ENCODE results near the gene PTPRJ.
"Not testable (repeated sequence)": the region's sequence is repeated elsewhere in the genome, so short reads cannot be mapped to it uniquely, and the experiment has no call there.

The PTPRJ gene

GRCh38 chr11:48169717-48170116, 189.4 kb downstream of the PTPRJ start:
- DNase-seq, result no peak

- DNase-seq, result no peak
Observed at GRCh38 chr11:48170241-48171233, 190.2 kb downstream of the PTPRJ start.

DNA sequence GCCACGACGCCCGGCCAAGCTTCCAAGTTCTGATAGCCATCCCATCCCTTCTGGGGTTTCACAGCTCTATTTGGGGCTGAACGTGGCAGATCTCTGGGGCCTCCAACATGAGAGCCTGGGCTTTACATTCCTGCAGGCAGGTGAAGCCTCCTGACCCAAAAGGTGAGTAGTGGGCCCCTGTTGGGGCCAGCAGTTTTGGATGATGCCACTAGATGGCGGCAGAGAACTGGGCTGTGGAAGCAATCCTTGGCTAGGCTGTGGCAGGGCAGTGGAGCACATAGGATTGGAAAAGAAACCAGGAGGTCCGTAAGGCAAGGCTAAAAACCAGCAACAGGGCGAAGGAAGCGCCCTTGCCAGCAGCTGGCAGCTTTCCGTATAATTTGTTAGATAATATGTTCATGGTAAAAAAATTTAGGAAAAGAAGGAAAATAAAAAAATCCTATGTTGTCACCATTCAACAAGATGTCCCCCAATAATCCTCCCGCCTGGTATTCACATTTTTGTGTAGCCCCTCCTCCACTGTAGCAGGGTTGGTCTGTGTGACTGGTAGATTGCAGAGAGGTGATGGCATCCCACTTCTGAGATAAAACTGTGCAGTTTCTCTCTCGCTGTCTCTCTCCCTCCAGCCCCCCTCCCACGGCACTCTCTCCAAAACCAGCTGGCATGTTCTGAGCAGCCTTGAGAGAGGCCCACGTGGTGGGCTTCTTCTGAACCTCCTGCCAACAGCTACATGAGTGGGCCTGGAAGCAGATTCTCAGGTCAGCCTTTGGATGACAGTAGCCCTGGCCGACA, 192.7 kb downstream of the PTPRJ start:
- peak; percentile 21 to 46 for DNase-seq

DNA sequence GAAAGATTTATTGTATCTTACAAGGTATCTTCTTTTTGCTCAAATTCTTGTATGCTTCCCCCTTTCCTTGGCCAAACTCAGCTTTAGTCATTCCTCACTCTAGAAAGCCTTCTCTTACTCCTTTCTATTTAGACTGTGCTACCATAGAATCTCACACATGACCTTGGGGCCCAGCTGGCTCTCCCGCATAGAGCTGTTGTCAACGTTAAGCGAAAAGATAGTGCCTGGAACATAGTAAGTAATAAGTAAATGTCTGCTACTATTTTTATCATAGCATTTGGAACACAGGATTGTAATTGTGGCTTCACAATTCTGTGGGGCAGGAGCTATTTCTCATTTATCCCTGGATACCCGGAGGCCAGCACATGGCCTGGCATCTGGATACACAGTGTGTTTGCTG, 197.3 kb downstream of the PTPRJ start:
- no peak for DNase-seq

DNA sequence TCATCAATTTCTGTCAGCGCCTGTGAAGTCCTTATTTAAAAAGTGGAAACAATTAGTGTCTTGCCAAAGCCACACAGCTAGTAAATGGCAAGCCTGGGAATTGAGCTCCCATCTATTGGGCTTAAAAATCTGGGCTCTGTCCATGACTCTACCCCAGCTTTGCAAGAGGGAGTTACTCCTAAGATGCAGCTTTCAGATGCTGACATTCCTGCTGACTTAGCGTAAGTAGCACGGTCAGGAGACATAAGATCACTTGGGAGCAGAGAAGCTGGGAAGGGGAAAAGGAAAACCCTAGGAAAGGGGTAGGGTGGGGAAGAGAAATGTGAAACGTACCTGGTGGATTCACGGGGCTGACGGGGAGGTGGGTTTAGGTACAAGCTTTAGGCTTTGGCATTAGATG, 200.3 kb downstream of the PTPRJ start:
- no peak for DNase-seq

GRCh38 chr11:48182860-48183526, 202.6 kb downstream of the PTPRJ start:
- DNase-seq, result no peak

GRCh38 chr11:48184452-48184851, 204.1 kb downstream of the PTPRJ start:
- DNase-seq, result no peak

- not testable (repeated sequence) for DNase-seq
Observed at GRCh38 chr11:48190906-48191654, 210.7 kb downstream of the PTPRJ start.

- no peak for DNase-seq
Observed at GRCh38 chr11:48193876-48194275, 213.5 kb downstream of the PTPRJ start.

DNA sequence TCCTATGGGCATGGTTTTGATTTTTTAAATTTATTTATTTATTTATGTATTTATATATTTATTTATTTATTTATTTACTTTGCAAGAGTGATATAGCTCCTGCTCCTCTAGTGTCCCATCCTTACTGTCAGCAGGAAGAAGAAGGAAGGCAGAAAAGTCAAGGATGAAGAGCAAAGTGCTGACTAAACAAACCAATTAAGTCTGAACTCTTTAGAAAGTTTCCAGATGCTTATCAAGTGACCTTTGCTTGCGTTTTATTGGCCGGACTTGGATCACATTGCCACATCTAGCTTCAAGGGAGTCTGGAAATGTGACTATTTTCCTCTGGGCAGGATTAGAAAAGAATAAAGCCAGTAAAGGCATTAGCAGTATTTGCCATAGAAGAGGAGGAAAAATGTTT, 227.5 kb downstream of the PTPRJ start:
- DNase-seq, result no peak

DNA sequence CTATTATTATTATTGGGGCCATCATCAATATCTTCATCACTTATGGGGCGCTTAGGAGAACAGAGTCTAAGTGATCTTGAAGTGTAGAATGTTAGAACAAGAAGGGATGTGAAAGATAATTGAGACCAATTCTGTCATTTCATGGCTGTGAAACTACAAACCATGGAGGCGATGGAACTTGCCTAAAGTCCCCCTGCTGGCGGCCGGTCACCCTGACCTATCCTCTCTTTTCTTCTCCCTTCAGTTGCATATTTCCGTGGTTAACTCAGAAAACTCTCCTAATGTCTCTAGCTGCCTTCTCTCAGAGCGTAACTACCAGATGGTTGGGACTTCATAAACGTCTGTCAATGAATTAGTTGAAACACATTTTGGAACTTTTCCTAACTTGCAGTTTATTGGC, 229.7 kb downstream of the PTPRJ start:
- peak in 1 of 2 donors; percentile 4 for DNase-seq

GRCh38 chr11:48216510-48216909, 236.2 kb downstream of the PTPRJ start, which contains the start of gene OR4B1:
Gene OR4B1 (plus strand): TSS chr11:48216810. CDS start chr11:48216810, 0 bp downstream.
- no peak for DNase-seq

Data from hippocampal formation (tissue), 2 donors.